Stimulated activated effector memory CD8-positive, alpha-beta T cell treated with anti-CD3 and anti-CD28 coated beads, Interleukin-12 subunit alpha, Interleukin-12 subunit beta, amount 100 ng/mL, for 72 hours (primary cell): Measurements from ENCODE around the gene RPA3.
A peak's percentile ranks its signal among the peaks of the same experiment; 100 is the strongest.

ENCODE experiments used
- ATAC-seq: fragments of 150-1000 bp; cut with Tn5 transposase; 2 replicates; pipeline ENCODE4 v1.10.0; 2021
- DNase-seq, 2 donors: peaks; one replicate each; pipeline ENCODE4 v3.0.0; 2021 to 2022; ENCODE audit warnings: low spot score in 2 of 2
- H3K27ac Mint-ChIP-seq: one replicate; pipeline ENCODE4 v1.8.0; 2022; ENCODE audit warnings: mild to moderate bottlenecking, mixed read lengths
- H3K36me3 Mint-ChIP-seq: one replicate; pipeline ENCODE4 v1.8.0; 2022; ENCODE audit warnings: mild to moderate bottlenecking, mixed read lengths
- H3K4me1 Mint-ChIP-seq: one replicate; pipeline ENCODE4 v1.8.0; 2022; ENCODE audit warnings: mixed read lengths
- H3K4me3 Mint-ChIP-seq: one replicate; pipeline ENCODE4 v1.8.0; 2022; ENCODE audit warnings: mild to moderate bottlenecking, mixed read lengths
- H3K9me3 Mint-ChIP-seq: one replicate; pipeline ENCODE4 v1.8.0; 2022; ENCODE audit warnings: mixed read lengths

Gene RPA3

DNA sequence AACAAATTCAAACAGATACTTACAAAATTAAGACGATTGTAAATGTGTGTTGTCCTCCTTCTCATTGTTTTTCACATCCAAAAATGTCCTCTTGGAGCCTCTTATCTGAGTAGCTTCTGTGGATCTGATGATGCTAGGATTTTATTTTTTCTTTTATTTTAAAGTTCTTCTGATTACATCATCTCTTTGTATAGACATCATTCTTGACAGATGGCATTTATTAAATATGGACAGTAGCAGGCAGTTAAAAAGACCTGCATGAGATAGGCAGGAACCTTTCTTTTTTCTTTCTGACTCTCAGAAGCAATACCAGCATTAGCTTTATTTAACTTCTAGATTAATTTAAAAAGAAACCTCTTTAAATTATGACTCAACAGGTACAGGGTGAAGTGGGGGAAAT, at the start of gene RPA3:
RPA3 (minus strand) TSS at position 116 of the 400 bp plus-strand sequence. CDS start 78,189 bp downstream, outside the sequence.
- Mint-ChIP-seq H3K36me3 (no peaks in the 10 kb centered on the region), H3K4me3 (peak within 1 kb of the TSS; percentile 11), H3K4me1 (peaks cover 13% of the 10 kb centered on the region), H3K27ac (peak within 1 kb of the TSS; percentile 59), H3K9me3 (no peaks in the 10 kb centered on the region)
- ATAC-seq (no peak), DNase-seq (no peak)

DNA sequence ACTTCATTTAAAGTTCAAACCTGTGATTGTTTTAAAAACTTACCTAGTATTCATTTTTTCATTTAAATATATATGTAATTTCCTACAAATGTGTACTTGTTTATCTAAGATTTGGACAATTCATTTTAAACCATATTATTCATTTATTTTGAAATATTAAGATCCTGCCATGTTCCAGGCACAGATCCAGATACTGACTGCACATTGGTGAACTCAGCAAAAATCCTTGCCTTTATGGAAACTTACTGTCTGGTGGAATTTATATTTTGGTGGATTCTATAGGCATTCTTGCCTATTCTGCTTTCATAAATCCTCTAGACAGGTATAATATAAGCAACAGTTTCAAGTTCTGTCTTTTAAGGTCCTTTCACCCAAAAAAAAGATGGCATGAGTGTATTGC, 48.3 kb upstream of the RPA3 start:
- H3K36me3 Mint-ChIP-seq = no peaks in the 10 kb centered on the region
- ATAC-seq = no peak

DNA sequence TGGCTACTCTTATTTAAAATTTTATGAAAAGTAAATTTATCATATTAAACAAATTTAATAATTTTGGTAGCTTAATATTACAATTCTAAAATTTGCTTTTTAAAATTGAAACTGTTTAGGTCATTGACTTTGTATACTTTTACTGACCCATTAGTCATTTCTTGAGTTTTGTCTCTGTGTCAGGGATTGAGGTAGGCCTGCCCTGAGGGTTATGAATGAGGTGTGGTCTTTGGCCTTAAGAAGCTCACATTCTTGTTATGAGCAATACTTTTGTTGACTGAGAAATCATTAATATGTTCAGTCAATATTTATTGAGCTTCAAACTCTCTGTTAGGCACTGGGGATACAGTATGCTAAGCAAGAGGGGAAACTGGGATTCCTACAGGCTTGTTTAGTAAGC, 47.0 kb upstream of the RPA3 start:
- H3K27ac Mint-ChIP-seq = no peak overlapping the region
- peaks cover 29% of the 10 kb centered on the region for H3K4me1 Mint-ChIP-seq
- H3K4me3 Mint-ChIP-seq = no peak overlapping the region
- DNase-seq (no peak), ATAC-seq (peak; percentile 72)
- H3K9me3 Mint-ChIP-seq = no peaks in the 10 kb centered on the region
- H3K36me3 Mint-ChIP-seq = no peaks in the 10 kb centered on the region

More for the DNA sequence above, 48.3 kb upstream of the RPA3 start:
- DNase-seq = no peak
- Mint-ChIP-seq H3K9me3 (no peaks in the 10 kb centered on the region), H3K4me3 (no peak overlapping the region), H3K27ac (no peak overlapping the region), H3K4me1 (peaks cover 24% of the 10 kb centered on the region)

DNA sequence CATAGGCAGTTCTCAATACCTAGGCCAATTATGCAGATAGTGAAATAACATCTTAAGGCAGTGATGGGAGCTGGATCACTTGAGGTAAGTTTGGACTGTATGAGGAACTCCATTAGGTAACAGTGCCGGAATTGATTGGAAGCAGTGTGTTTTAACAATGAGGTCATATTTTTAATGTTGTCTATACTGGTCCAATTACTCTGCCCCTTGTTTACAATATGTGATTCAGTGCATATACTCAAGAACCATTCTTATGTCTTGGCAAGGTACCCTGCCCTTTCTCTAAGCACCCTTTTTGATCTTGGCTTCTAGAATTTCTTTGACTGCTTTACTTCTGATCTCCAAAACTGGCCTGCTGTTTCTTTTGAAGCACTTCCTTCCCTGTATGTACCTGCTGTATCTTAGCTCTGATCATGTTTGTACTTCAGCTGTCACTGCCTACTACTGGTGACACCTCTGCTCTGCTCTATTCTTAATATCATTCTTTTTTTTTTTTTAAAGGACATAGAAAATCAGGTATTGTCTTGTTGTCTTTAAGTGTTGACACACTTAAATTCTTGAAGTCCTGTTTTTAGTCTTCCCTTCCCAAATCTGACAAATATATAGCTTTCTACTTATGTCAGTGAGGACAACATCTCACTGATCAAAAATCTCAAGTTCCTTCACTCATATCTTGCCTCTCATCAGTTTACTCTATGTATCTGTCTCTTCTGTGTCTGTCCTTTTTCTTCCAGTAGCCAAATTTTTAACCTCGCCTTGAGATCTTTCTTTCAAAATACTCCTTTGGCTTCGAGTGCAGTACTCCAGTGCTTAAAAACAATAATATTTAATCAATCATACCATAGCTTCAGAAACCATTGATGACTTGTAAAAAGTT, 46.4 kb upstream of the RPA3 start:
- ATAC-seq (peak; percentile 45), DNase-seq (no peak)
- Mint-ChIP-seq H3K36me3 (no peaks in the 10 kb centered on the region), H3K9me3 (no peaks in the 10 kb centered on the region), H3K27ac (no peak overlapping the region), H3K4me1 (peaks cover 27% of the 10 kb centered on the region), H3K4me3 (no peak overlapping the region)

DNA sequence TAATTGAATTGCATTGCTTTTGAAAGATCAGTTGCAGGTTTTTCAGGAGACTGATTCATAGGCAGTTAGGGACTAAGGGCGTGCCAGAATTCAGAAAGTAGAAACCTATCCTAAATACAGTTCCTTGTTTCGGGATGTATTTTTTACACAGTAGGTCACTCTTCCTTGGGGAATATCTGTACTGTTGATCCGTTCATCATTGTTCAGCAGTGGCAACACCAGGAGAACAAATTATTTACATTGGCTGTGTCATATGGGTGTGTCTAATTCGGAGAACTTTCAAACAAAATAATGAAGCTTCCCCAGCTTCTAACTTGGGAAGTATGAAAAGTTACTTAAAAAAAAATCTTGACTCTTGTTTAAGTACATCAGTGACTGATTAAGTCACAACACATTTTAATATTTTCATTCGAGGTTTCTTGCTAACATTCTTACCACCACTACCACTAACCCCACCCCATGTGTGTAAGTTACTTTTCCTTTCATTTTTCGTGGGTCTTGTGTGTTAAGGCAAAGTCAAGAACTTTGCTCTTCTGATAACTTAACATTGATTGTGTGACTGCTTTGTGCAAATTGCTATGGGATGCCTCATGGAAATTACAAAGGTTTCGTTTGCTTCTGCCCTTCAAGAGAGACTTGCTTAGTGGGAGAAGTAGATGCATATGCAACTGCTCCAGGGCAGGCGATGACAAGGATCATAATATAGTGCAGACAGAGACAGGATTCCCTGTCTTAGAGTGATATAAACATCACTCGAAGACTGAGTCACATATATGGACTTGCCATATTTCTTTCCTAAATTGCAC, 43.8 kb upstream of the RPA3 start:
- Mint-ChIP-seq H3K36me3 (no peaks in the 10 kb centered on the region), H3K9me3 (no peaks in the 10 kb centered on the region), H3K4me1 (peaks cover 27% of the 10 kb centered on the region), H3K4me3 (peak overlapping the region; percentile 67), H3K27ac (peak overlapping the region; percentile 45)
- DNase-seq (no peak), ATAC-seq (peak; percentile 84)

DNA sequence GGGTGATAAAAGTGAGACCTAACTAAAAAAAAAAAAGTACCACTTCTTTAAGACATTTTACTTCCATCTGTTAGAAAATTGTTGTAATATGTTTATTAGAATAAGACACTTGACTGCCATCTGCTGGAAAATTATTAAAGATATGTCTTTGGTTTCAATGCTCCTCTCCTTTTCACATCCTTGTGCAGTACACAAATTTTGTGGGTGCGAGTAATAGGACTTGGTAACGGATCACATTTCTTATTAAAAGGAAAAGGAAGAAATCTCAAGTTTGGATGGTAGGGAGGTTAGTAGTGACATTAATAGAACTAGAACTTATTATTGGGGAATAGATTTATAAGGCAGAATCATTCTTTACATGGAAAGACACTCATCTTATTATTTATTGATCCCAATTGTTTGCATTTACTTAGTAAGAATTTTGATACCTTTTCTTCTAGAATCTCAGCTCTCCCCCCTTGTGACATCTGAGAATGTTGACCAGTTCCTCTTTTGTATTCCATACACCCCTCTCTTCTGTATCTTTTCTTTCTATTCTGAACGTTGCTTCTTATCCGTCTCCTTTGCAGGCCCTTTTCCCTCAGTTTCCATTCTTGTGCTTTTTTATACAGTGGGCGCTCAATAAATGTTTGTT, 43.0 kb upstream of the RPA3 start:
- Mint-ChIP-seq H3K36me3 (no peaks in the 10 kb centered on the region), H3K4me1 (peaks cover 27% of the 10 kb centered on the region), H3K27ac (no peak overlapping the region), H3K9me3 (no peaks in the 10 kb centered on the region), H3K4me3 (peak overlapping the region; percentile 67)
- ATAC-seq (no peak), DNase-seq (no peak)

DNA sequence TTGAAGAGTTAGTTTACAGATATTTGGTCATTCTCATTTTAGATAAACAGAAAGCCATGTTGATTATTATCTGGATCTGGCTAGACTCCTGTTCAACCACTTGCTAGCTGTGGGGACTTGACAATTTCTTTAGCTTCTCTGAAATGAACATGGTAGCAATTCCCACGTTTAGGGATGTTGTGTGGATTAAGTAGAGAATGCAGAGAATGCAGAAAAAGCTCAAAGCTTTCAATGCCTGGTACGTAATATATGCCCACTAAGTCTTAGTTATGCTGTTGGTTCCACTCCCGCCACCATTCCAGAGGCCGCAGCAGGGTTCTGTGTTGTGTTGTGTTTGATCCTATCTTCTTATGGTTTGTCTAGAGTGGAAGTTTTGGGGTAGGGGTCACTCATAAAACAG, 39.2 kb upstream of the RPA3 start:
- no peaks in the 10 kb centered on the region for H3K36me3 Mint-ChIP-seq
- no peak overlapping the region for H3K4me3 Mint-ChIP-seq
- H3K27ac Mint-ChIP-seq = no peak overlapping the region
- DNase-seq = no peak
- peaks cover 16% of the 10 kb centered on the region for H3K4me1 Mint-ChIP-seq
- ATAC-seq = no peak
- no peaks in the 10 kb centered on the region for H3K9me3 Mint-ChIP-seq

DNA sequence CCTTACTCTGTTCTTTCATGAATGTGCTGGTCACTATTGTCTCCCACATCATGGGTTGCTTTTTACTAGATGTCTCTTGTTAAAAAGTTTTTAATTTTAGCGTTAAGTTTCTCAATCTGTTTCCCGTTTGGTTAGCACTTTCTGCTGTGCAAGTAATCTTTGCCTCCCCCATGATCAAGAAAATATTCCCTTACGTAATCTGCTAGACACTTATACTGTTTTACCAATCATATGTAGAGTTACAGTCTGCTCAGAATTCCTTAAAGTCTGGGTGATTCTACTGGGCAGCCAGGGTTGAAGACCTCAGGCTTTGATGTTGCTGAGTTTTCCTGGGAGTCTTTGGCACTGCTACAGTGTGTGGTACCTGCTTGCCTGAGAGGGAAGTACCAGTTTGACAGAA, 38.2 kb upstream of the RPA3 start:
- Mint-ChIP-seq H3K27ac (no peak overlapping the region), H3K9me3 (no peaks in the 10 kb centered on the region), H3K4me1 (peaks cover 11% of the 10 kb centered on the region), H3K4me3 (no peak overlapping the region), H3K36me3 (no peaks in the 10 kb centered on the region)
- no peak for ATAC-seq
- DNase-seq = no peak

DNA sequence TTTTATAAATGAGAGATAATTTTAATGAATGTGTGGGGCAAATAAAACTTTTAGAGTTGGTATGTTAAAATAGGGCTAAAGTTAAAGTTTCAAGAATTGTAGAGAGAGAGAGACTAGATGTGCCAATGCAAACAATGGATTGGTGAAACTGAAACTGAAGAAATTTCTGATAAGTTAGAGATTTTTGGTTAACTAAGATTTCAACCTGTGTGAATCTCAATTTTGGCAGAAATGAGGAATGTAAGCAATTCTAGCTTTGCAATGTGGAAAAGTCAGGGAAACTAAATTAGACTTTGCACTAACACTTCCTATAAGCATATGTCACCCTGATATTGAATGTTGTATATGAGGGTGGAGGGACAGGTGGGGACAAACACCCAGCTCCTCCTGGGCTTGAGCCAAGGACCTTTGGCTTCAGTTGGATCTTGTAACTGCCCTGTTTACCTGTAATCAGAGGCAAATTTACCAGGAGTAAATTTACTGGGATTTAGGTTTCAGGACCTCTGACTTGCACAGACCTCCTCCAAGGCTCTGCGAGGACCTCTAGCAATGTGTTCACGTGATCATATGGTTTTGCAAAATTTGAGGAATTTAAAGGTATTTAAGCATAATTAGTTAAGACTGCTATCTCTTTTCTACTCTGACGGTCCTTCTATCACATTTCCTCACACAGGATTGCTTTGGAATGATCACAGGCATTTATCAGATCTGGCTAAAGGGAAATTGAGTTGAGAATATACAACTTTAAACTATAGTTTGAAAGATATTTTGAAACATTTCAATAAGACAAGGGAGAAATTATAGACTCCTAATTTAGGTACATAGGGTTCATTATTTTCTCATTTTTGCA, 33.1 kb upstream of the RPA3 start:
- no peak overlapping the region for H3K4me3 Mint-ChIP-seq
- H3K9me3 Mint-ChIP-seq = no peaks in the 10 kb centered on the region
- no peaks in the 10 kb centered on the region for H3K4me1 Mint-ChIP-seq
- DNase-seq = no peak
- H3K27ac Mint-ChIP-seq = no peak overlapping the region
- ATAC-seq = no peak
- H3K36me3 Mint-ChIP-seq = no peaks in the 10 kb centered on the region

DNA sequence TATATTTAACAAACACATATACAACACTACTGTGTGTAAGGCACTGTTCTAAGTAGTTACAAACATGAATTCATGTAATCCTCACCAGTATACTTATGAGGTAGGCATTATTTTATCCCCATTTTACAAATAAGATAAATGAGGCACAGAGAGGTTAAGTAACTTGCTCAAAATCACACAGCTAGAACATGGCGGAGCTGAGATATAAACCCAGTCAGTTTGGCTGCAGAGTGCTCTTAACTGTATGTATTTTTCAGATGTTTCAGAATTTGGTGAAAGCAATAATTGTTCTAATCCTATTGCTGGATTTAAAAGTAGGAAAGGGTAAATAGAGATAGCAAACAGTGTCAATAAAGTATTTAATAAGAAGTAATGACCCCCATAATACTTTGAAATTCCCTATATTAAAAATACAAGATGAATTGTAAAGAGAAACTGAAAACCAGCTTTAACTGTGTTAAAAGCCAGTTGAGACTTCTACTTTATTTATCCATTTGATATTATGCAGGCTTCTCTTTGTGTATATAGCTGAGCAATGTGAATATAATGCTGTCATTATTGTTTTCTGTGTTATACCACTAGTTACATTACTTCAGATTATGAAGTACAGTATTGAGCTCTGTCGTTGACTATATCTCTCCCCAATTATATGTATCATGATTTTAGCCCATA, 32.3 kb upstream of the RPA3 start:
- Mint-ChIP-seq H3K4me3 (no peak overlapping the region), H3K4me1 (no peaks in the 10 kb centered on the region), H3K36me3 (no peaks in the 10 kb centered on the region), H3K9me3 (no peaks in the 10 kb centered on the region), H3K27ac (no peak overlapping the region)
- DNase-seq = no peak
- ATAC-seq = no peak

DNA sequence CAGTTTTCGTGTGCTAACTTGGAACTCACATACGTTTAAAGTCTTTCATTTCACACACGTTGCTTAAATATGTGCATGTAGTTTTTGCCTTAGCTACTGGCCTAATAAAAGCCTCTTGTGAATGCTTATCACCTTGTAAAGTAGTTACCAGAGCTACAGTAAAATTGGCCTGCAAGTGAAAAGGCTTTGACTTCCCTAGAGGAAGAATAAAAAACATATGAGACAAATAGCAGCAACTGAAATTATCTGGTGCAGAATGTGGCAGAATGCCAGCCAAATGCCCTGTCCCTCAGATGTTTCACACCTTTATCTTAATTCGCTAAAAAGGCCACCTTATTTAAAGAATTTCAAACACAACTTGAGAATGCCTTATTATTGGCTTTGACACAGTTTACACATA, 28.1 kb upstream of the RPA3 start:
- no peaks in the 10 kb centered on the region for H3K36me3 Mint-ChIP-seq
- DNase-seq (no peak), ATAC-seq (no peak)
- no peaks in the 10 kb centered on the region for H3K9me3 Mint-ChIP-seq
- H3K27ac Mint-ChIP-seq = no peak overlapping the region
- H3K4me3 Mint-ChIP-seq = no peak overlapping the region
- no peaks in the 10 kb centered on the region for H3K4me1 Mint-ChIP-seq

DNA sequence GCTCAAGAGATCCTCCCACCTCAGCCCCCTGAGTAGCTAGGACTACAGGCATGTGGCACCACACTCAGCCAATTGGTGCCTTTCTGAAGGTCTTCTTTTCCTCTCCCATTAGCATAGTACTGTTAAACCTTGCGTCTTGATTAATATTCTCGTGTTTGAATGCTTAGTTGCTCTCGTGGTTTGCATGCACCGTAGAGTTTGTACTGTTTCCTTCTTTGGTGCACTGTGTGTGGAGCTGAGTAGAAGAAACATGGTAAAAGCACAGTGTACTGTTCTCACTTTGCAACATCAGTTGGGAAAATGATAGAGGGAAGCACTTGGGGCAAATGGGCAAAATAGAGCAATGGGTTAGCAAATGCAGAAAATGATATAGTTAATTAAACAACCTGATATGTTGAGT, 27.6 kb upstream of the RPA3 start:
- Mint-ChIP-seq H3K4me3 (no peak overlapping the region), H3K27ac (no peak overlapping the region), H3K4me1 (no peaks in the 10 kb centered on the region), H3K36me3 (no peaks in the 10 kb centered on the region), H3K9me3 (no peaks in the 10 kb centered on the region)
- DNase-seq (no peak), ATAC-seq (no peak)

DNA sequence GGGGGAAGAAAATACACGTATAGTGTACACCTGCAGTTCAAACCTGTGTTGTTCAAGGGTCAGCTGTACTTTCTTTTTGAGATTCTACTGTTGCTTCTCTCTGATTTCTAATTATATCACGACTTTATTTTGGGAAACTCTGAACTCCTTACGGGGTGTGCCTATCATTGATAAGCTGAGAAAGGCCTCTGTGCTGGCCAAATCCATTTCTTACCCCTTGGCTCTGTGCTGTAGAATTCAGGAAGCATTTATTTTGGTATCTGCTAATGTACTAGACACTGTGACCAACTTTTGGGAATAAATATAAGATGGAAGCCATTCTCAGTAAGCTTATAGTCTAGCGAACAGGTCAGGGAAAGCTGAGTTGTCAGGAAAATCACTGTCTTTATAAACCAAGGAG, 26.9 kb upstream of the RPA3 start:
- no peaks in the 10 kb centered on the region for H3K36me3 Mint-ChIP-seq
- no peak for DNase-seq
- no peak for ATAC-seq
- no peak overlapping the region for H3K4me3 Mint-ChIP-seq
- H3K9me3 Mint-ChIP-seq = no peaks in the 10 kb centered on the region
- peaks cover 5% of the 10 kb centered on the region for H3K4me1 Mint-ChIP-seq
- H3K27ac Mint-ChIP-seq = no peak overlapping the region

DNA sequence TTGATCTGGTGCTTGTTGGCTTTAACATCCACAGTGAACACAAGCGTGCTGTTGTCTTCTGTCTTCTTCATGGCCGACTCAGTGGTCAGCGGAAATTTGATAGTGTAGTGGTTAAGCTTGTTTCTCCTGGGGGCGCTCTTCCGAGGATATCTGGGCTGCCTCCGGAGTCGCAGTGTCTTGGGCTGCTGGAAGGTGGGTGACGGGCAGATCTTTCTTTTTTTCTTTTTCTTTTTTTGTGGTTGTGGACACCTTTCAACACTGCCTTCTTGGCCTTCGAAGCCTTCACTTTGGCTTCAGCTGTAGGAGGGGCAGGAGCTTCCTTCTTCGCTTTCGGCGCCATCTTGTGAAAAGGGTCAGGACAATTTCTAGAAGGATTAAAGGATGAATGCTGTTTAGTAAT, 23.8 kb upstream of the RPA3 start:
- Mint-ChIP-seq H3K4me3 (no peak overlapping the region), H3K9me3 (no peaks in the 10 kb centered on the region), H3K27ac (no peak overlapping the region), H3K36me3 (no peaks in the 10 kb centered on the region), H3K4me1 (peaks cover 21% of the 10 kb centered on the region)
- no peak for ATAC-seq
- DNase-seq = no peak
